Psoas muscle (tissue), 8 donors: Measurements from ENCODE around the gene TPP1. TPM values are rescaled to one million over a fixed set of nuclear protein-coding genes. Genes with fewer than 3 reads are reported as not detected.
A peak's percentile ranks its signal among the peaks of the same experiment; 100 is the strongest.

Experiments used
- ATAC-seq, 4 donors: fragments of 200-7000 bp; cut with Tn5 transposase; one replicate each; pipeline ENCODE4 v1.9.1; 2020; ENCODE audit warnings: moderate library complexity in 3 of 4, mild to moderate bottlenecking in 2 of 4
- DNase-seq, 2 donors: peaks; one replicate each; pipeline ENCODE4 v3.0.0-alpha.2; 2020
- H3K27ac ChIP-seq: fragments of 200-600 bp; one replicate; pipeline ENCODE4 v1.8.0; 2022
- H3K27me3 ChIP-seq, 3 donors: fragments of 200-600 bp in 1 of 3; one replicate each; pipeline versions ENCODE4 v1.6.1 to v1.8.0; 2013 to 2022; ENCODE audit warnings: low read length in 2 of 3, mild to moderate bottlenecking in 2 of 3, moderate library complexity in 1 of 3; ENCODE audit not compliant: insufficient read depth in 3 of 3
- H3K36me3 ChIP-seq, 2 donors: fragments of 200-600 bp in 1 of 2; one replicate each; pipeline versions ENCODE4 v1.6.1 to v1.8.0; 2013 to 2022; ENCODE audit warnings: low read depth in 1 of 2, mild to moderate bottlenecking in 1 of 2, moderate library complexity in 1 of 2; ENCODE audit not compliant: insufficient read depth in 1 of 2
- H3K4me1 ChIP-seq: fragments of 200-600 bp; one replicate; pipeline ENCODE4 v1.8.0; 2022
- H3K4me3 ChIP-seq: fragments of 200-600 bp; one replicate; pipeline ENCODE4 v1.8.0; 2022; ENCODE audit warnings: mild to moderate bottlenecking
- H3K9me3 ChIP-seq: fragments of 200-600 bp; one replicate; pipeline ENCODE4 v1.8.0; 2022
- WGBS, 3 donors: extraction: QIAGEN DNeasy Blood & Tissue Kit; methylation state at CpG; one replicate each; pipeline versions ENCODE4 v1.1.6 to v1.1.7; 2013; 5-methylcytosine and 5-hydroxymethylcytosine counted together
- intact Hi-C, 2 donors: fragments of 100-400 bp; cut with DNase I; formaldehyde crosslinking; loops; one replicate each; pipeline versions ENCODE4 v1.11.0 to v1.14.2; 2022
- polyA plus RNA-seq, 3 donors: library from polyadenylated mRNA; stranded (reverse); fragments of 200-250 nt; gene quantifications; one replicate each; pipeline ENCODE4 v1.2.3, GENCODE V29; 2013
- total RNA-seq, 4 donors: library from RNA; stranded (reverse); fragmentation: NEBNext Ultra II Directional in 2 of 4; extraction: Animal tissue kit (Norgen Biotek cat#: 25700) in 2 of 4; gene quantifications; one replicate each; pipeline versions ENCODE4 v1.2.1 to v1.2.4, GENCODE V29; 2021 to 2023
- TF ChIP-seq, protein P1 (sequence below): fragments of 200-600 bp; IDR thresholded peaks from one replicate; pipeline ENCODE4 v1.8.0; 2022; ENCODE audit warnings: antibody characterized with exemption
- donor health status: healthy with polysubstance abuse.
- donor health status: DM: no; HTN: no; CAD: no; lungs with moderate emphysema.
- donor health status: Bipolar disorder and iron deficiency.
- donor health status: healthy.
- donor health status: DM: yes; HTN: yes; CAD: no.
- donor health status: DM: no; HTN: no; CAD: no.
- donor health status: DM: no; HTN: no; CAD: no.
- donor health status: DM: yes; HTN: yes; CAD: no.

Gene TPP1
- total and polyA plus RNA-seq, 7 donors: 11.8 to 50.2 (median 30.0) TPM

DNA sequence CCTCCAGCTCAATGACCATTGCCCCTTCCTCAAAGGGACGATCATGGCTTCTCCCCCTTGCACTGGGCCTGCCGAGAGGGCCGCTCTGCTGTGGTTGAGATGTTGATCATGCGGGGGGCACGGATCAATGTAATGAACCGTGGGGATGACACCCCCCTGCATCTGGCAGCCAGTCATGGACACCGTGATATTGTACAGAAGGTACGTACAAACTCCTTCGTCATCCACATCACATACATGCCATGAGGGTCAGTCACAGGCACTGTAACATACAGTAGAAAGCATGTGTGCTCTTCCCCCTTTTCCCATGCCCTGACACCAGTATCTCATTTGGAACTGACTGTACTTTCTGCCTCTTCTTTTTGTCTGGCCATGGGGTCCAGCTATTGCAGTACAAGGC lies 11.2 kb downstream of the TPP1 start:
- intact Hi-C loops: loop anchor here (5.0 to 10.0 kb wide), 2 partner anchors 136 to 213 kb away; partner anchors contain the start of genes SMPD1 (in 1 of the 2) and TRIM3 (in 1 of the 2)
- ATAC-seq (no peak), DNase-seq (no peak)

DNA sequence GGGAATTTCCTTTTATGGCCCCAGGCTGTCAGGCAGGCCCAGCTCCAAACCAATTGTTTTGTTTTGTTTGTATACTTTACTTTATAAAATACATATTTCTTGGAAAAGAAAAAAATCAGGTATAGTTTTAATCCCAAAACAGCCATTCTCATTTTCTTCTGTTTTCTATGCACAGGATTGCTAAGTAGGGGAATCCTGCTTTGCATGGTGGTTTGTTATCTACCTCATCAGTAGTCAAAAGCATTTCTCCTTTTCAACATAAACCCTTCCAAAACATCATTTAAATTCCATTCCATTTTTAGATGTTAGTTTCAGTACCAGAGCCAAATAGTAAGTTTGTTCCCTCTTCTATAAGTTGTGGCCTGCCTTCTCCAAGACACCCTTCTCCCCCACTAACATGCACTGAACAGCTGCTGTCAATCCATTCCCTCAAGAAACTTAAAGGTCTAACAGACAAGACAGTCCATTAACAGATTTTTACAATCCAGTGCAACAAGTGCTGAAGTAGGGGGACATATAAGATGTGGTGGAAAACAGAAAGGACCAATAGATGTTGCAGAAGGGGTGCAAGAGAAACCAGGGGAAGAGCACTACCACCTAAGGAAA lies 11.9 kb downstream of the TPP1 start:
- Histone ChIP-seq H3K4me1 (peaks cover 52% of the 10 kb centered on the region), H3K27me3 (no peaks in the 10 kb centered on the region), H3K9me3 (no peaks in the 10 kb centered on the region), H3K36me3 (peaks cover 16 to 43% of the 10 kb centered on the region in 2 donors), H3K27ac (peak overlapping the region; percentile 100), H3K4me3 (peak overlapping the region; percentile 75)
- TF ChIP-seq, protein P1, sequence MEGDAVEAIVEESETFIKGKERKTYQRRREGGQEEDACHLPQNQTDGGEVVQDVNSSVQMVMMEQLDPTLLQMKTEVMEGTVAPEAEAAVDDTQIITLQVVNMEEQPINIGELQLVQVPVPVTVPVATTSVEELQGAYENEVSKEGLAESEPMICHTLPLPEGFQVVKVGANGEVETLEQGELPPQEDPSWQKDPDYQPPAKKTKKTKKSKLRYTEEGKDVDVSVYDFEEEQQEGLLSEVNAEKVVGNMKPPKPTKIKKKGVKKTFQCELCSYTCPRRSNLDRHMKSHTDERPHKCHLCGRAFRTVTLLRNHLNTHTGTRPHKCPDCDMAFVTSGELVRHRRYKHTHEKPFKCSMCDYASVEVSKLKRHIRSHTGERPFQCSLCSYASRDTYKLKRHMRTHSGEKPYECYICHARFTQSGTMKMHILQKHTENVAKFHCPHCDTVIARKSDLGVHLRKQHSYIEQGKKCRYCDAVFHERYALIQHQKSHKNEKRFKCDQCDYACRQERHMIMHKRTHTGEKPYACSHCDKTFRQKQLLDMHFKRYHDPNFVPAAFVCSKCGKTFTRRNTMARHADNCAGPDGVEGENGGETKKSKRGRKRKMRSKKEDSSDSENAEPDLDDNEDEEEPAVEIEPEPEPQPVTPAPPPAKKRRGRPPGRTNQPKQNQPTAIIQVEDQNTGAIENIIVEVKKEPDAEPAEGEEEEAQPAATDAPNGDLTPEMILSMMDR: no peak
- DNase-seq (no peak), ATAC-seq (no peak)
- intact Hi-C loops: loop anchor here (5.0 to 10.0 kb wide), 2 partner anchors 135 to 212 kb away; partner anchors contain the start of genes SMPD1 (in 1 of the 2) and TRIM3 (in 1 of the 2)

More for the DNA sequence above, 11.2 kb downstream of the TPP1 start:
- Histone ChIP-seq H3K4me1 (peaks cover 55% of the 10 kb centered on the region), H3K27ac (peak overlapping the region; percentile 100), H3K9me3 (no peaks in the 10 kb centered on the region), H3K4me3 (peak overlapping the region; percentile 75), H3K36me3 (peaks cover 16 to 43% of the 10 kb centered on the region in 2 donors), H3K27me3 (no peaks in the 10 kb centered on the region)
- TF ChIP-seq, protein P1: no peak
- WGBS, 3 donors: 81 to 87% (median 84%) methylated on average over 9 of the region's 9 CpGs

DNA sequence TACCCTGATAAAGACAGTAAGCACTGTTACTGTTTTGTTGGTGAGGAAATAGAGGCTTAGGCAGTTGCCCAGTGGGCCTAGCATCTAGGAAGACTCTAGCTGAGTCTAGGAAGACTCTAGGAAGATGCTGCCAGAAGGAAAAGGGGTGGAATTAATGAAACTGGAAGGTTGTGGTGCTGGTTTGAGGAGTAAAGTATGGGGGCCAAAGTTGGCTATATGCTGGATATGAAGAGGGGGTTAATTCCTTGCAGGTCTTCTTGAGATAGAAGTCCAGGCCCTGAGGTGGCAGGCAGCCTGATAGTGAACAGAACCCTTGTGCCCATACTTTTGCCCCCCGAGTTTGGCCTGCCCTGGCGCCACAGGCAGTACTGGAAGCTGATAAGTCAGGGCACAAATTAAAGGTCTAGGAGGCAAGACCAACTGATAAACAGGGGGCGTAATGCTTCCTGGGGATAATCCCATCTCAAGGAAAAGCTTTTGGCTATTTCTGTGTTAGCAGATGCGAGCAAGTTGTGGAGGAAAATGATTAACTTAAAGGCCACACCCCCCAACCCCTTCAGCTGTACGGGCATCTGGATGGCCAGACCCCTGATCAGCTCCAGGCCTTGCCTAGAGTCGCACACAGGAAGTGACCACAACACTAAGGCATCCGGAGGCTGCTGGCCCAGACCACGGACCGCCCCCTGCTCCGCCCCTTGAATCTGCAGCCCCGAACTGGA lies 12.6 kb downstream of the TPP1 start:
- WGBS, 3 donors: 10 to 15% (median 13%) methylated on average over 11 of the region's 11 CpGs
- peaks cover 16 to 44% of the 10 kb centered on the region in 2 donors for H3K36me3 ChIP-seq

DNA sequence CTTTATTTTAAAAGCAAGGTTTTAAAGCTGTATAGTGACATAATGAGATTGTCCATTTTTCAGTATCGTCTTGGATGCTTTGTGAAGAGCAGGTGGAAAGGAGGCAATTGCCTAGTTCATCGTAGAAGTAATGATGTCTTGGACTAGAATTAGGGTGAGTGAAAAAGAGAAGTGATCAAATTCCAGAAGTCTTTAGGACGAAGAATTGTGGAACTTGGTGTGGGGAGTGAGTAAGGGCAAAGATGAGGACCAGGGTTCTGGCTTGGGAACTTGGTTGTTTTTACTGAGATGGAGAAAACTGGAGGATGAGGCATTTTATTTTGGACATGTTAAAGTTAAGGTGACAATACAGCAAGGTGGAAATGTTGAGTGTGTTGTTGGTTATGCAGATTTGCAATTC lies 14.4 kb downstream of the TPP1 start:
- intact Hi-C loops: loop anchor here (5.0 to 10.0 kb wide), 3 partner anchors 72 to 210 kb away; partner anchors contain the start of genes SMPD1 (in 1 of the 2) and TRIM3 (in 1 of the 2)
- Histone ChIP-seq H3K36me3 (peaks cover 7 to 47% of the 10 kb centered on the region in 2 donors), H3K9me3 (no peaks in the 10 kb centered on the region), H3K4me3 (peak overlapping the region; percentile 75), H3K27me3 (no peaks in the 10 kb centered on the region), H3K4me1 (peaks cover 53% of the 10 kb centered on the region), H3K27ac (peak overlapping the region; percentile 100)
- DNase-seq: no peak
- no peak for ATAC-seq
- WGBS, 3 donors: 3 to 10% (median 8%) methylated on average over 3 of the region's 3 CpGs
- TF ChIP-seq, protein P1: no peak

More for the DNA sequence above, 12.6 kb downstream of the TPP1 start:
- peak overlapping the region; percentile 75 for H3K4me3 ChIP-seq
- intact Hi-C loops: loop anchor here (5.0 to 10.0 kb wide), 2 partner anchors 134 to 212 kb away; partner anchors contain the start of genes SMPD1 (in 1 of the 2) and TRIM3 (in 1 of the 2)
- H3K27me3 ChIP-seq: no peaks in the 10 kb centered on the region
- TF ChIP-seq, protein P1: no peak
- peak; percentile 91 to 94 for DNase-seq
- peaks cover 59% of the 10 kb centered on the region for H3K4me1 ChIP-seq
- H3K9me3 ChIP-seq: no peaks in the 10 kb centered on the region
- peak; percentile 70 to 76 (median 73) for ATAC-seq
- H3K27ac ChIP-seq: peak overlapping the region; percentile 100
